HG02840 (cell line): ENCODE results near the gene STK35.
"Not testable (repeated sequence)": the region's sequence is repeated elsewhere in the genome, so short reads cannot be mapped to it uniquely, and the experiment has no call there.

Source experiments
- ATAC-seq: cut with Tn5 transposase; IDR thresholded peaks from one replicate; pipeline ENCODE4 v1.9.1; 2021; ENCODE audit warnings: mild to moderate bottlenecking, moderate library complexity, moderate number of reproducible peaks; ENCODE audit not compliant: unreplicated experiment, low FRiP score

STK35 gene

DNA sequence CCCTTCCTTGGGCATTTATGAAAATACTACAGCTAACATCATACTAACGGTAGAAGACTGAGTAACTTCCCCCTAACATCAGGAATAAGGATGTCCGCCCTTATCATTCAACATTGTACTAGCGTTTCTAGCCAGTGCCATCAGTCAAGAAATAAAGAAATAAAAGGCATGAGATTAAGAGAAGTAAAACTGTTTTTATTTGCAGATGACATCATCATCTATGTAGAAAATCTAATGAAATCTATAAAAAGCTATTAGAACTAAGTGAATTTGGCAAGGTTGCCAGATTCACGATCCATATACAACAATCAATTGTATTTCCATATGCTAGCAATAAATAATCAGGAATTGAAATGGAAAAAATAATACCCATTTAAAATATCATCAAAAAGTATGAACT lies 54.6 kb downstream of the STK35 start:
- ATAC-seq = no peak

DNA sequence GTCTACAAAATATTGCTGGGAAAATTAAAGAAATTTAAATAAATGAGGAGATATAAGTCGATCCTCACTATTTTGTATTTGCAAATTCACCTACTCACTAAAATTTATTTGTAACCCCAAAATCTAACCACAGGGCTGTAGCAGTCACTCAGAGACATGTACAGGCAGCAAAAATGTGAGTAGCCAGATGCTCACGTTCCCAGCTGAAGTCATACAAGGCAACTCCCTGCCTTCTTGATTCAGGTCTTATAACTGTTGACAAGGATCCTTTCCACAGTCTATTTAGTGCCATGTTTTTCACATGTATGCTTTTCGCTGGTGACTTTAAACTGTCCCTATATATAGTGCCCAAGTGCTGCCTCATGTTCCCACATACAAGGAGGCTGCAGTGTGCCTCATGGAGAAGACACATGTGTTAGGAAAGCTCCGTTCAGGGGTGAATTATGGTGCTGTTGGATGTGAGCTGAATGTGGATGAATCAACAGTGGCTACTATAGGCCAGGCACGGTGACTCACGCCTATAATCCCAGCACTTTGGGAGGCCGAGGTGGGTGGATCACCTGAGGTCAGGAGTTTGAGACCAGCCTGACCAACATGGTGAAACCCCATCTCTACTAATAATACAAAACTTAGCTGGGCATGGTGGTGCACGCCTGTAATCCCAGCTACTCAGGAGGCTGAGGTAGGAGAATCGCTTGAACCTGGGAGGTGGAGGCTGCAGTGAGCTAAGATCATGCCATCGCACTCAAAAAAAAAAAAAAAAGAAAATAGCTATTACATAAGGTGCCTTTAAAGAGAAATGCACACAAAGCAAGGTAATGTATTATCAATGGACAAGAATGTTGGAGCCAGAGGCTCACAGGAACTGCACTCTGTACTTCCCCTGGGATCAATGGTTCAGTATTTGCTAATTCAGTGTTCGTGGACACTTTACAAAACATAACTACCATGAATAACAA lies 55.3 kb downstream of the STK35 start:
- ATAC-seq = no peak

DNA sequence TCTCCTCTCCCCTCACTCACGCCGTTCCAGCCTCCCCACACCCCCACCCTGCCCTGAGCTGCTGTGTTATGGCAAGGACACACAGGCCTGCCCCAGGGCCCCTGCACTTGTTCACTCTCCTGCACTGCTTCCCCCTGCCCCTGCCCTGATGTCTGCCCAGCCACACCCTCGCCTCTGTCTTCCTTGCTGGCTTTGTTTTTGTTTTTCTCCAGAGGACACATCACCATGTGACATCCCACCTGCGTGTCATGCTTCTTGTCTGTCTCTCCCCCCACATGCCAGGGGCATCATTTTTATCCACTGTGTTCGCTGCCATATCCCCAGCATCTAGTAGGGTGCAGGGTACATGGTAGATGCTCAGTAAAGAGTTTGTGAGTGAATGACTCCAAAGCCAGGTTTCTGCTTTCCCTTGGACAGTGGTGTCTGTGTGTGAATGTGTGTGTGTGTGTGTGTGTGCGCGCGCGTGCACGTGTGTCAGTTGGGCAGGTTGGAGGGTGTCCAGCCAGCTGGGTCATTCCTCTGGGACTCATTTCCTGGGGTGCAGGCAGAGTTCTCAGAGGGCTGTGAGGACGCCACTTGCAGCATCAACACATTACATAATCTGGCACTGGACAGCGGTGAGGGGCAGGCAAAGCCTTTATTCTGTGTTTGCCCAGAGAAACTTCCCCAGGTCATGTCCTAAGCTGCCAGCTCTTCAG lies 60.6 kb downstream of the STK35 start:
- no peak for ATAC-seq

DNA sequence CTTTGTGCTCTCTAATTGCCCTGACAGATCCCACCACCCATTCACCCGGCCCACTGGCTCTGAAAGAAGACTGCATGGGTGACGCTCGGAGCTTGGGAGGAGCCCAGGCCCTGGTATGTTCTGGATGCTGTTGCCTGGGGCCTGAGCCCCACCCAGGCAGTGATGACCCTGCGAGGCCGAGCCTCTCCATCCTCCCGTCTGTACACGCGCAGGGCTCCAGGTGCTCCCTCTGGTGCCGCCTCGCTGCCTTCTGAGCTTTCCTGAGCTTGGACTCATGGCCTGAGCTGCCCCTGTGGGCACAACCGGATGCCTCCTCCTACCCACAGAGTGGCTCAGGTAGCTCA lies 61.2 kb downstream of the STK35 start:
- ATAC-seq = no peak

DNA sequence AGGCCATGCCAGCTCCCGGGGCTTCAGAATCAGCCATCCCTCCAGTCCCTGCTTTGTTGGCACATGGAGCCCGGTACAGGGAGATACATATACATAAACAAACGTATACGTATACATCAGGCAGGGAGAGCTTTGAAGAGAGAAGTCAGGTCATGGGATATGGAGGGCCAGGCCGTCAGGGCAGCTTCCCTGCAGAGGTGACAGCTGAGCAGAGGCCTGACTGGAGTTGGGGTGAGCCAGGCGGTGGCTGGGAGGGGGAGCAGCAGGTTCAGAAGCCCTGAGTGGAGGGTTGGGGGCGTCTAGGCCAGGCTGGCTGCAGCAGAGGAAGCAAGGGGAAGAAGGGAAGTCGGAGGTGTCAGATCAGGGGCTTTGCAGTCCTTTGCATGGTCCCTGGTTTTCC lies 61.7 kb downstream of the STK35 start:
- ATAC-seq = no peak

DNA sequence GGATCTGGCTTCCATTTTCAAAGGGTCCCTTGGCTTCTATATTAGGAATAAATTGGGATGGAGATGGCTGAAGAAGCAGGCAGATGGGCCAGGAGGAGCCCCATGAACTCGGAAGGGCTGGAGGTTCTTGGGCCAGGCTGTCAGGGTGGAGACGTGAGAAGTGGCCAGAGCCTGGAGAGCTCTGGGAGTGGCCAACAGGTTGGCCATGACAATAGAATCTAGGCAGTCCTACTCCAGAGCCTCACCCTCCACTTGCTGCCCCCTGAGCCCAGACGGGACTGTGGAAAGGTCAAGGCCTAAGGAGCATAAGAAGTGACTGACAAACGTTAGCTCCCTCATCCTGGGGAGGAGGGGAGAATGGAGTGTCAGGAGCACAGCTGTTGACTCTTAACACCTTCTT lies 62.1 kb downstream of the STK35 start:
- ATAC-seq = no peak

DNA sequence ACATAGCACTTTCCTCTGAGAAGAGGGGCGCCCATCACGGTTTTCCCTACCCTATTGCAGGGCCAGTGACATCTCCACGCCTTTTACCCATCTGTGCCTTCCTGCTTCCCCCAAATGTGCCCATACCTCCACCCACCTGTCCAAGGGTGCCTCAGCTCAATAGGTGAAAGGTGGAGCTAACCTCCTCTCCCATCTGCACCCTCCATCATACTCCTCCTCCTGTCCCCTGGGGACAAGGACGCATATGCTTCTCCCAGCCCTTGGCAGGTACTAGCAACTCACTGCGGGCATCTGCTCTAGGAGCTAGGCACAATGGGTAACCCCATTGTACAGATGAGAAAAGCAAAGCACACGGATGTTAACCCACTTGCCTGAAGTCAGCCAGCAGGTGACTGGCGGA lies 62.8 kb downstream of the STK35 start:
- ATAC-seq = no peak

DNA sequence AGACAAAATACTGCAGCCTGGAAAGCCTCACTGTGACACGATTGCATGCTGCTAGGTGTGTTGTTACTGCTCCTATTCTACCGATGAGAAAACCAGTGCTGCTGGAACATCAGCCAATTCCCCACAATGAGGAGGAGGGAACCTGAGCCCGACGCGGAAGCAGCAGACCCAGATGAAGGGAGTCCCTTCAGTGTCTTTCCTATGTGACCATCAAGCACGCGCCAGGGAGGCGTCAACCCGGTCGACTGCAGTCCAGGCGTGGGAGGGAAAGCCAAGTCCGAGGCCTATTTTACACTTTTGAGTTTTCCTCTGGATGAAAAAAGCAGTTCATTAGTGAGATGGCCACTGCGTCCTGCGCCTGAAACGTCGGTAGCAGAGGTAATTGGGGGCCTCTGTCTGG lies 63.3 kb downstream of the STK35 start:
- ATAC-seq = no peak

DNA sequence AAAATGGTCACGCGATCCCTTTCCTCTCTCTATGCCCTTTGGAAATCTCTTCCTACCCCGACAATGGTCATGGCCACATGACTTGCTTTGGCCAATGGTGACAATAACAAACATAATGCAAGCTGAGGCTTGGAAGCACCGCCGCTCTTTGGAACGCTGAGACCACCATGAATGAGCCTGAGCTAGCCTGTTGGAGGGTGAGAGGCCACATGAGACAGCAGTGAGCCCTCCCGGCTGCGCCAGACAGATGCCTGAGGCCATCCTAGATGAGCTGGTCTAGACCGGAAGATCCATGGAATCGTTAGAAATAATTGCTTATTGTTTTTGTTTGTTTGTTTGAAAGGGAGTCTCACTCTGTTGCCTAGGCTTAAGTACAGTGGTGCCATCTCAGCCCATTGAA lies 64.2 kb downstream of the STK35 start:
- no peak for ATAC-seq

DNA sequence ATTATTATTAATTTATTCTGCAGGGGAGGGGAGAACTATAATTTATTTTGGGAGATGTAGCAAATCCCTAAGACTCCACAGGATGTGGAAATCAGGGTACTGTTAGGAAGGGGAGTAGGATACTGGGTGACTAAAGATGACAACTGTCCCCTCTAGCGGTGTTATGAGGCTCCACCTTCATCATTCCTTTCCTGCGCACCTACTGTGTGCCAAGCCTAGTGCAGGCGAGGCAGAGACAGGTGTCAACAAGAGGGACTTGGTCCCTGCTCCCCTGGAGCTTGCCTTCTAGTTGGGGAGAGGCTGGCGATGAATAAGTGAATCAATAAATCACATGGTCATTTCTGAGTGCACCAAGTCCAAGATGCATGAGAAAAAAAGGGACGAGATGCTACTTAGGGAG lies 65.5 kb downstream of the STK35 start:
- ATAC-seq = no peak

DNA sequence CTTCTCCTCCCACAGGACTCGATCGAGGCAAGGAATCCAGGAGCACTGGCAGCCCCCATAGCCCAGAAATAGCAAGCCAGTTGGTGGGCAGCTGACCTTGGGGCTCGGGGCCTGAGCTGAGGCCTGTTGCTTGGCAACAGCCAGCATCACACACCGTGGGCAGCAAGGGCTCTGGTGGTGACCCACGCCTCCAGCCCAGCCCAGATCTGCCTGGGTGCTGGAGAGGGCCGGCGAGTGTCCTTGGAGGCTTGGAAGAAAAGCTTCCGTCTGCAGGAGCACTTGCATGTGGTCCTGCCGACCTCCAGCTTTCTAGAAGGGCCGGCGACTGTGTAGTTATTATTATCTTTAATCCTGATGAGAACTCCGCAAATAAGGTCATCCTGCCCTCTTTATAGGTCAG lies 67.3 kb downstream of the STK35 start:
- ATAC-seq = no peak

DNA sequence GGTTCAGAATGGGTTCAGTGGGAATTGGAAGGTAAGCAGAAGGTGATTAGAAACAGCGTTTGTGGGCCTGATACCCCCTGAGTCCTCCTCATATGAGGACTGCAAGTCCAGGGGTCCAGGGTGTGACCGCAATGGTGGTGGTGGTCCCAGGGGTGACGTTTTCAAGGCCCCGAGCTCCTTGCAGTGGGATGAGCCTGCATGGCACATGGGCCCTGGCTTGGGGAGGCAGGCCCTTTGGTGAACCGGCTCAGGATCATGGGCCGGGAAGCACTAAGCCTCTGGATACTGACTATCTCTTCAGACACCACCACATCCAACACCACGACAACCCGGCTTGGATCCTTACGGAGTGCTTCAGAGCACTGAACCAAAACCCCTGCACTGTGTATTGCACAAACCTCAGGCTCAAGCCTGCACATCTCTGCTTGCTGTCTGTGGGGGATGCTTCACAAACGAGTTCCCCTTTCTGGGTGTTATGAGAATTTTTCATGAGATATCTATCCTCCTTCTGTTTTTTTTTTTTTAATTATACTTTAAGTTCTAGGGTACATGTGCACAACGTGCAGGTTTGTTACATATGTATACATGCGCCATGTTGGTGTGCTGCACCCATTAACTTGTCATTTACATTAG lies 67.9 kb downstream of the STK35 start:
- ATAC-seq = no peak

DNA sequence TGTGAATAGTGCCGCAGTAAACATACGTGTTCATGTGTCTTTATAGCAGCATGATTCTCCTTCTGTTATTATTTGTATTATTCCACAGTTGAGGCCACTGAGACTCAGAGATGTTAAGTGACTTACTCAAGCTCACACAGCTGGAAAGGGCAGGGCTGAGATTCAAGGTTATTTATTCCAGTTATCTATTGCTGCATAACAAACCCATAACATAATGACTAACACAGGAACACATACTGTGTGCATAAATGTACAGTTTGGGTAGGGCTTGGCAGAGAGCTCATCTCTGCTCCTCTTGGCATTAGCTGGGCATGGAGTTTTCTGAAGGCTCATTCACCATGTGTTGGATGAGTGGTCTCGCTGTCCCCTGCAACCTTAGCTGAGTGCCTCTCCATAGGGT lies 68.8 kb downstream of the STK35 start:
- ATAC-seq = no peak

DNA sequence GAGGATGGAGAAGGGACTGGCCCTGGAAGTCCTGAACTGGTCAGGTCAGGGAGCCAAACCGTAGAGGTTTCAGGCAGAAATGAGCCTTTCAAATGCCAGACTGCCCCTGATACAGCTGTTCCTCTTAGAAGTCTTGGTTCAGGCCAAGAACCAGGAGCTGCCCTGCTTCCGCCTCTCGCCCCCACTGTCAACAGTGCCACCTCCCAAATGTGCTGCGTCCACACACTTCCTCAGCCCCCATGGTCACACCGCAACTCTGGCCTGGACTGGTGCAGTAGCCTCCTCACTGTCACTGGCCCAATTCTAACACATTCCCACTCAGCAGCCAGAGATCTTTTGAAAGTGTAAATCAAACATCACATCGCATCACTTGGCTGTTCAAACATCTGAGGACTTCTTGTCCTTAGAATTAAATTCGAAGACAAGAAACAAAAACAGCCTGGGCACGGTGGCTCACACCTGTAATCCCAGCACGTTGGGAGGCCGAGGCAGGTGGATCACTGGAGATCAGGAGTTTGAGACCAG lies 69.7 kb downstream of the STK35 start:
- no peak for ATAC-seq

DNA sequence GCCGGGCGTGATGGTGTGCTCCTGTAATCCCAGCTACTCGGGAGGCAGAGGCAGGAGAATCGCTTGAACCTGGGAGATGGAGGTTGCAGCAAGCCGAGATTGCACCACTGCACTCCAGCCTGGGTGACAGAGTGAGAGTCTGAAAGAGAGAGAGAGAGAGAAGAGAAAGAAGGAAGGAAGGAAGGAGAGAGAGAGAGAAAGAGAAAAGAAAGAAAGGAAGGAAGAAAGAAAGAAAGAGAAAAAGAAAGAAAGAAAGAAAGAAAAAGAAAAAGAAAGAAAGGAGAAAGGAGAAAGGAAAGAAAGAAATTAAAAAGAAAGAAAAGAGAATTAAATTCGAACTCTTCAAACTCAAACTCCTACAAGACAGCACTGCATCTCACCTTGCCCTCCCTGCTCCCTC lies 70.2 kb downstream of the STK35 start:
- ATAC-seq = not testable (repeated sequence)

DNA sequence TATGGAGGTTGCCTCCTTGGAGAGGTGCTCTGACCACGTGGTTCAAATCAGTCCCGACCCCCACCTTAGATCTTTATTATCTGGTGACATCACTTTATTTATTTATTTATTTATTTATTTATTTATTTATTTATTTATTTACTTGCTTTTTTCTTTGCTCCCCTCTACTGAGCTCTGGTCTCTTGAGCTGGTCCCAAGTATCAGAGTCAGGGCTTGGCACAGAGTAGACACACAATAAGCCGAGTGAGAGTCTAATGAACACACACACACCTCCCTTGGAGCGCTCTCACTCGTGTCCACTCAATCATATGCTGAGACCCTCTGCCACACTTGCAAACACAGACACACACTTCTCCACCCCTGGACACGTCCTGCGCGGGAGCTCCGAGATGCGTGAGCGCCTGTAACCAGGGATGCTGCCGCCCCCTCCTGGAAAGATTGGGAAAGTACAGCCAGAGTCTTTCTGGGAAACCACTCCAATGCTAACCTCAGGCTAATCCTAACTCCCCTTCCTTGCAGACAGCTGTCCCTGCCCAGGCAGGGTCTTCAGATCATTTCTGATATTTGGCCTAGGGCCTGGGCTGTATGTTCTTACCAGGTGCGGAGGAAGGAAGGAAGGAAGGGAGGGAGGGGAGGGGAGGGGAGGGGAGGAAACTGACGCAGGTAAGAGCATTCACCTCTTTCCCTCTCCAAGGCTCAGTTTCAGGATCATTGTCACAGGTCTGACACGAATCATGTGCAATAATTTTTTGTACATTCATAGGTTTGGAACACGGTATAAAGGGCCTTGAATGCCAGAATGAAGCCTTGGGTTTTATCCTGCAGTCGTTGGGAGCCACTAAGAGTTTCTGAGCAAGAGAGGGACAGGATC lies 70.9 kb downstream of the STK35 start:
- ATAC-seq = no peak

DNA sequence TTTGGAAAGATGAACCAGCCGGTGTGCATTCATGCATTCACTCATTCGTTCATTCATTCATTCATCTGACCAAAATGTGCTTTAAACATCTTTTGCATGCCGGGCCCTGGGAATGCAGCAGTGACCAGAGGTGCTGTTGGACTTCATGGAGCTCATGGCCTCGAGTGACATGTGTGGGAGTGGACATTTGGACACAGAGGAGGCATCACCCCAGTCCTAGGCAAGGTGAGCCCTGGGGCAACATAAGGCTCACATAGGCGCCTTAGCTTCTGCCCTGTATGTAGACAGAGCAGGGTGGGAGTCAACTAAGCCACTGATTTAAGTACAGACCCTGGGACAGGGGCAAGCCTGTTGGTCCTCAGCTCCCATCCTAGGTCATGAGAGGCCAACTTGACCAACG lies 71.6 kb downstream of the STK35 start:
- no peak for ATAC-seq

DNA sequence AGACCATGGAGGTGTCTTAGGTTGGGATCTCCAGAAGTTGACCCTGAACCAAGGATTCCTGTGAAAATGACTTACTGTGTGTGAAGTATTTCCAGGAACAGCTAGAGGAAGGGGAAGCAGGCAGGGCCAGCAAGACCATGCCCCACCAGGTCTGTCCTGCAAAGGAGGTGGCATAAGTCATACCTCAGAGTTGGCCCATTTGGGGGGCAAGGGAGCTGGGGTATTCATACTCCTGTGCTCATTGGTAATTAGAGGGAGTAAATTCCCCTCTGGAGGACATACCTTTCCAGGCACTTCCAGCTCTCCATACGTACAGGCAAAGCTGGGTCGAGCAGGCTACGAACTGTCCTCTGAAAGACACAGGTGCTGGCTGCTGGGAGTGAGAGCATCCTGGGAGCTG lies 72.4 kb downstream of the STK35 start:
- no peak for ATAC-seq

DNA sequence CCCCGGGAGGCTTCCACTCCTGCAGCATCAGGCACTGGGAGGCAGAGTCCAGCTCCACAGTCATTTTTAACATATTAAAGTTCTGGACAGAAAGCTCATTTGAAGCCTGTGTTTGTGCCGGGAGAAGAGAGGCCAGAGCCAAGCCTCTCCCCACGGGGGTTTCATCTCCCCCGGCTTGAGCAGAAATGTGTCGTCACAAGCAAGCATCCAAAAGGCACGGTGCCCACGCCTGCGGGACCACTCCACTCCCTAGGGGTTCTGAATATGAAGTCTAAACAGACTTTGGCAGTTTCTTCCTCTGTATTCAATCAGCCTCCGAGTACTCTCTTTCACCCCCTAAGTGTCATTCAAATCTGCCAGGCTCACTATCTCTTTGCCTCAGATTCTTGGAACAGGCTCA lies 75.3 kb downstream of the STK35 start:
- no peak for ATAC-seq
